OCI-M2 (cell line): ENCODE results near the gene UBE2D4.

Experiments
- DNase-seq: peaks from one replicate; lab custom pipeline; 2025; ENCODE audit not compliant: unreplicated experiment; lab: John Stamatoyannopoulos, UW

Gene UBE2D4

DNA sequence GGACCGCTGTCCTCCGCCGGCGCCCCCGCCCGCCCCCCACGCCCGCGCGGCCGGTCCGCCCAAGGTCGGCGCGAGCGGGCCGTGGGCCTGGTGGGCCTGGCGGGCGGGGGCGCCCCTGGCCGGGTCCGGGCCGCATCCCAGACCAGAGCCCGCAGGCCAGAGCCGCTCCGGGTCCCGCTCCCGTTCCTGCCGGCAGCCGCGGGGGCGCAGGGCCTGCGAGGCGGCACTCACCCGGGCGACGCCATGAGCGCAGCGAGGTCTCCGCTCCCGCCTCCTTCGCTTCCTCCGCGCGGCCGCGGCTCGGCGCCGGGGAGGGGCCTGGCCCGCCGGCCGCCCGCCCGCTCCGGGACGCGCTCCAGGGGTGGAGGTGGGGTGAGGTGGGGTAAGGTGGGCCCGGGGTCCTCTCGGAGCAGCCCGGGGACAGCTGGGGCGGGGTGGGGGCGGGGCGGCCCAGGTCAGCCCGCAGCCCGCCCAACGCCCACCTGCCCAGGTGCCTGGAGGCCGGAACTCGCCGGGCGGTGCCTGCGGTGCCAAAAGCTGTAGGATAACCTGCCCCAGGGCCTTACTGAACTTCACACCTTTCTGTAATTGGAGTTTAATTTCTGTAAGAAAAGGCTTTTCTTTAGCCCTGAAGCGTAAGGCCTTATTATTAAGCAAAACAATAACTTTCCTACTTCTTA lies 19.8 kb upstream of the UBE2D4 start, which contains the start of gene URGCP:
URGCP (minus strand) TSS at position 266 of the 680 bp plus-strand sequence; CDS start at position 245, 21 bp downstream.
- DNase-seq, result no peak

- DNase-seq, result no peak
These were observed 11.4 kb upstream of the UBE2D4 start for GRCh38 chr7:43914795-43915194.

- no peak for DNase-seq
These were observed 10.3 kb upstream of the UBE2D4 start for GRCh38 chr7:43915907-43916306.

DNA sequence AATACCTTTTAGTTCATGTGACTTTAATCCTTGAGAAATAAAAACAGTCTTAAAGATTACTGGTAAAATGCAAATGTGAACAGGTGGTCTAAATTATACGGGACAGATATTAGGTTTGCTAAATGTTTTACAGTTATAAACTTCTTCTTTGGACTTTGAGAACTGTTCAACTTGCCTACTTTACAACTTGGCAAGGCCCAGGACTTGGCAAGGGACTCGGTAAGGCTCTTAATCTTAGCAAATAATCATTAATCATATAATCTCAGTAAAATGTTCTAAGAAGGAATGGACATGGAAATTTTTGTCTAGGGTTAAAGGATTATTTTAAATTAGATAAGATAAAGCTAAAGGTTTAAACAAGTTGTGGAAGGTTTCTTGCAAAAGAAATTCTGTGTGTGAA lies 4.8 kb upstream of the UBE2D4 start:
- DNase-seq, result no peak

DNA sequence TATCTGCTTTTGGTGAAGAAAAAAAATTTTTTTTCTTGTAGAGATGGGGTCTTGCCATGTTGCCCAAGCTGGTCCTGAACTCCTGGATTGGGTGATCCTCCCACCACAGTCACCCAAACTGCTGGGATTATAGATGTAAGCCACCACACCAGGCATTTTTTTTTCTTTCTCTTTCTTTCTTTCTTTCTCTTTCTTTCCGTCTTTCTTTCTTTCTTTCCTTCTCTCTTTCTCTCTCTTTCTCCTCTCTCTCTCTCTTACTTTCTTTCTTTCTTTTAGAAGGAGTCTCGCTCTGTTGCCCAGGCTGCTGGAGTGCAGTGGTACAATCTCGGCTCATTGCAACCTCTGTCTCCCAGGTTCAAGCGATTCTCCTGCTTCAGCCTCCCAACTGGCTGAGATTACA lies 3.5 kb upstream of the UBE2D4 start:
- DNase-seq, result no peak

DNA sequence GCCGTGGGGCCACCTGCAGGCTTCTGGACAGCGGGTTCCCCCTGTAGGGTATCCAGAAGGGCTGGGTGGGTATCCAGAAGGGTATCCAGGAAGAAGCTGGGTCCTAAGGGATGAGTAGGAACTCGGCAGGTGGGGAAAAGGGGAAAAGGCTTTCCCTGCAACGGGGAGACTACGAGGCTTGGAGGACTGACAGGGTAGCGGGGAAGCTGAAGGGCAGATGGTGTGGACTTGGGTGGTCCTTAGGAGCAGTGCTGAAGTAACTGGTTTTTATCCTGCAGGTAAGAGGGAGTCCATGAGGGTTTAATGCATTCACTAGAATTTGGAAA lies 525 bp downstream of the UBE2D4 start:
- no peak for DNase-seq

- DNase-seq, result no peak
These were observed 1.6 kb downstream of the UBE2D4 start for GRCh38 chr7:43927810-43928209.

DNA sequence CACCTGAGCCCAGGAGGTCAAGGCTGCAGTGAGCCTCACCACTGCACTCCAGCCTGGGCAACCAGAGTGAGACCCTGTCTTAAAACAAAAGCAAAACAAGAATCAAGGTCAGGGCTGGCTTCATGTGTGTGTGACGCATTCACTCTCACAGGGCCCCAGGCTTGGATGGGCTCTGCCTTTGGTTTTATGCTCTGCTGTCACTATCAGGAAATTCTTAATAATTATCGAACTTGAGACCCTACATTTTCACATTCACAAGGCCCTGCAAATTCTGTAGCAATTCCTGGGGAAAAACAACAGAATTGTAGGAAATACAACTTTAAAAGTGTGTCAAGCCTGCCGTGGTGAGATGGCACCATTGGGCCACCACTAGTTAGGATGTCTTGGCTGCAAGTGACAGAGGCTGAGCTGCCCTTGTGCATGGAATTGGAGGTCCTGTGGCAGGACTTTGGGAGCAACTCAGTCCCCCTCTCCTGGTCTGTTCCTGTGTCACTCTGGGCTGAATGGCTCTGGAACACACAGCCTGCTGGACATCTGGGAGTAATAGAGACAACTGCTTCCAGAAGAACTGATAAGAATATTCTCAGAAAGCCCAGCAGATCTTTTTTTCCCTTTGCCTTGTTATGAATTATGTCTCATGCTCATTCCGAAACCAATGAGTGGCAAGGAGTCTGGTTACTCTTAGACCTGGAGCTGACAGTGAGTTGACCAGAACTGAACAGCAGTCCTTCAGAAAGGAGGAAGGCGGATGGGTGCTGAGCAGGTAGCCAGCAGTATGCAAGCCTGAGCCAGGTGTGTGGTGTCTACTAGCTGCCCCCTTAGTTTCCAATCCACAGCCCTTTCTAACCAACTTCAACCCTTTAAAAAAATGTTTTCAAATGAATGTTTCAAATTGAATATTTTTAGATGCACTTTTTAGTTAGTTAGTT lies 3.6 kb downstream of the UBE2D4 start:
- DNase-seq, result no peak

- DNase-seq, result no peak
These were observed 5.1 kb downstream of the UBE2D4 start for GRCh38 chr7:43931346-43931745.

GRCh38 chr7:43933902-43934560 lies 7.8 kb downstream of the UBE2D4 start:
- no peak for DNase-seq

DNA sequence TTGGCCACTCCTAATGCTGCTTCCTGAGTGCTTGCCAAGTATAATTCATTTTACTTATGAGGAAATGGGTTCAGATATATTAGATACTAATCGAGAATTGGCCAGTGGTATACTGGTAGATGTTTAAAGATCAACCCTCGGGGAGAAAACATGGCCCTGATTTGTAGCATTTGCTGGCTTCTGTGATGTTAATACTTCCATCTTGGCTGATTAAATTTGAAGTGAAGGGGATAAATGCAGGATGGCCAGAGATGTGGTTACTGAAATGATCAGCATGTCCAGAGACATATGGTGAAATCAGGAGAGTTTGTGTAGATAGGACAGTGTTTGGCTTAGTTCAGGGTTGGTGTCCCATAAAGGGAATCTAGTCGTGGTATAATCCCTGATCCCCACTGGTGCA lies 11.2 kb downstream of the UBE2D4 start:
- DNase-seq, result no peak

- no peak for DNase-seq
These were observed 12.8 kb downstream of the UBE2D4 start for GRCh38 chr7:43938892-43939482.

DNA sequence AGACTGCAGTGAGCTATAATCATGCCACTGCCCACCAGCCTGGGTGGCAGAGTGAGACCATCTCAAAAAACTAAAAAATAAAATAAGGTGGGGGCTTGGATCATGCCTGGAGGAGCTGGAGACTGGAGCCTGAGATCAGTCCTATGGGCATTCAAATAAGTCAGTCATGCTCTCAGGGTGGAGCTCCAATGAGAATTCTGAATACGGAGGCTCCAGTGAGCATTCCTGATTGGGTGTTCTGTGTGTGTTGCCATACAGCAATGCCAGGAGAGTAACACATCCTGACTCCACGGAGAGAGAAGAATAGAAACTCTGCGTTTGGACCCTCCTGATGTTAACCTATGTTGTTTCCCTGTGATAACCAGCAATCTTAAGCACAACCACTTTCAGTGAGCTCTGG lies 16.0 kb downstream of the UBE2D4 start:
- DNase-seq, result no peak

- no peak for DNase-seq
These were observed 16.8 kb downstream of the UBE2D4 start for GRCh38 chr7:43942997-43943396.

- DNase-seq, result no peak
These were observed 17.4 kb downstream of the UBE2D4 start for GRCh38 chr7:43943417-43944187.

DNA sequence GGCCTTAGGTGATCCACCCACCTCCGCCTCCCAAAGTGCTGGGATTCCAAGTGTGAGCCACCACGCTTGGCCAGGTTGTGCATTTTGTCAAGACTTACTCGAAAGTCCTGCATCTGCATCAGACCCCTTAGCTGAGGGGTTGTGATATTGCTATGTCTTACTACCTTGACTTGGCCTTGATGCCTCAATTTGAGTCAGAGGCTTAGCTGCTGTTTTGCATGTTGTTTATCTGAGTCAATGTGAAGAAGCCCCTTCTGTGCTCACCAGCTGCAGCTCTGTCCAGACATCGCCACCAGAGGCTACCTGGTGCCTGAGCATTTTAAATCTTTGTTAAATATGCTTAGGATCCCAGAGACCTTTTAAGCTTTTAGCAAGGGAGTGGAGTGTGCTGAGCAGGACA lies 18.1 kb downstream of the UBE2D4 start:
- DNase-seq, result no peak

DNA sequence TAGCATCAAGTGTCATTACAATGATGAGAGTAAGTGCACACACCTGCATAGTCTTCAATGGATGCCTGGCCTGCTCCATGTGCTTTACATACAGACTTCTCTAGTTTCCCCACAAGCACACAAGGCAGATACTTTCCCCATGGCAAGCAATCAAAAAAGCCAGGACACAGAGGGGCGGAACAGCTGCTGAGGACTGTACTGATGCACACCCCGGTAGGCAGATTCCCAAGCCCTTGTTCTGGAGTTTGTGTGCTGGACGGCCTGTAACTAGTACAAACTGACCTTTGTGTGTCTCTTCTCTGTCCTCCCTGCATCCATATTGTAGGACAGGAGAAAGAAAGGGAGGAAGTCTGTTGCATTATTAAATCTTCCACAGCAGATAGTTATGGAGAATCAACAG lies 25.8 kb downstream of the UBE2D4 start:
- DNase-seq, result no peak

DNA sequence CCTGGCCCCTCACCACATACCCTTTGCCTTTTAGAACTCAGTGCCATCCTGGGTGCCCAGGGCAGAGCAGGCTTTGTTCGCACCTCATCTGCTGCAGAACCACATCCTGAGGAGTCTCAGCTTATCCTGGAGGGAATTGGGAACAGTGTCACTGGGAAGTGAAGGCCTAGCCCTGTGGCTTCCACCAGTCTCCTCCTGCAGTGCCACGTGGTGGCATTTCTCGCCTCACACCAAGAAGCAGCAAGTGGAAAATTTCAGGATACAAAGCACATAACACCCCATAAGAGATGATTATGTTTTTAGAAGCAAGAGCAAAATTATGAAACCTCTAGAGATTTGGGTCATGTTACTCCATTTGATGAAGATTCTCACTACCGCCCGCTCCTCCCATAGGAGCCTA lies 26.8 kb downstream of the UBE2D4 start:
- DNase-seq, result no peak

DNA sequence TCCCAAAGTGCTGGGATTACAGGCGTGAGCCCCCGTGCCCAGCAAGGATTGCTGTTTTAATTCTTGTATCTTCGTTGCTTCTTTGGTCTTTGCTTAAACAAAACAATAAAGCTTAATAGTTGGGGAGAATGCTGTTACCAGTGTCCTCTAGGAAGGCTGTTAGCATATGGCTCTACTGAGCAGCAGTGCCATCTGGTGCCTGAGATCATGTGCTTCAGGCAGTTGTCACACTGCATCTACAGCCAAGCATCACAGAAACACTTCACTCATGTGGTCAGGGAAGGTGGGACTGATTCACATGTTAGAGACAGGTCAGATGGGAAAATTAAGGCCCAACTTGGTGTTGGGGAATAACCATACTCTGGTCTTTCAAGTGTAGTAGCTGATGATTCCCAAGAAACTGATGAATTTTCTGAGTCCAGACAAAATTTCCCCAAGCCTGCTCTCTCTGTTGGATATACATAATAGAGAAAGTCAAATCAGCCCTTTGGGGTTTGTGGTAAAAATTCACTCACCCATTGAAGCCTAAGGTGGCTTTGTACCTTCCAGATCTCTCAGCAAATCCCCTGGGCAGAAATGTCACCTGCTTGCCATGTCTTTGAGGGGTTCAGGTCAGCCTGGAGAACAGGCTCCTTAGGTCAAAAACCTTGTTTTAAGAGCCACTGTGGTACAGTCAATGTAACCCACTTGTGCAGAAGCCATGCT lies 28.4 kb downstream of the UBE2D4 start:
- no peak for DNase-seq

DNA sequence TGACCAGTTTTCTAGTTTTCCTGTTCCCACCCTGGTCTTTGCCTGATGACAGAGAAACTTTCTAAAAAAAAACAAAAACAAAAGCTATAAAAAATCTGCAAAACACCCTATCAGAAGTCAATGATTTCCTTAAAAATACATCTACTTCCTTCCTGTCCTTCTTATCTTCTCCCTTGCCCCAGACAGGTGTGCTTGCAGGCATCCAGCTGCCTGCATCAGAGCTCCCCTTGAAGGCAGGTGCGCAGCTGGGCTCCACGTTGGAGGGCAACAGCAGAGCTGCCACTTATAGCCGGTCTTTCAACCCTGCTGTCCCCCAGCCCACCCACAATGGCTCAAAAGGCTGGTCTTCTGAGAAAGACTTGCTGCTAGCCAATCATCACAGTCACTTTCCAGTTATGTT lies 29.8 kb downstream of the UBE2D4 start:
- no peak for DNase-seq
